ENCODE measurements around the gene BCL6.

DNA sequence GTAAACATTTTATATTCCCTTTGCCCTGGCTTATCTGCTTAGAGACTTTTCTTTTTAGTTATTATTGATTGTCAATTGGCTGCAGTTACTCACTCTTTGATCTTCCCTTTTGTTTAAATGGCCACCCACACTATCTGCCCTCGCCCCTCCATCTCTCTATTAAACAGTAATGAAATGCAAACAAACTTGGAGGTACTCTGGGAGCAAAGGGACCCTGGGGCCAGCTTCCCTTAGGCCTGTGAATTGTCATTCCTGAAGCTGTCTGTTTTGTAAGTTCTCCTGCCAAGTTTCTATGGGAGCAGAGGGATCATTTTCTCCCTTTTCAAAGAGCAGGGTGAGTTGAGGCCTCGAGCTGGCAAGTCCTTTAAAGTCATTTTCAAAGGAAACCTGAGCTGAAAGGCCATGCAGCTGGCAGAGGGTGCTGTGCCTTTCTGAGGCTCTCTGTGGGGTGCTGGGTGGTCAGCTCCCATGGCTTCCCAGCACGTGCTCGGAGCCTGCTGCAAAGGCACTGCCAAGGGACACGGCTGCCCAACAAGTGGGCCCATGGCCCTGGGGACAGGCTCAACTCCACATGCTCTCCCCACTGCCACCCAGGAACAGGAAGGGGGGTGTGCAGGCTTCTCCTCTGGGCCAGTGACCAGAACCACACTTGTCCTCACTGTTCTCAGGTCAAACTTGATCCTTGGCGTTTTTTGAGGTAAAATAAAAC lies 25.5 kb downstream of the BCL6 start:
- TF ChIP-seq POLR2AphosphoS5 (IDR thresholded peaks at IDR 0.05; ENCODE audit: borderline replicate concordance, low read depth, low read length) (no peak), EZH2 (IDR thresholded peaks at IDR 0.05) (no peak), FOXP2 (optimal IDR thresholded peaks at IDR 0.05; ENCODE audit: control extremely low read depth, extremely low read length, insufficient read depth) (no peak)

All from SK-N-MC (cell line).